Neuronal stem cell (in vitro differentiated cells): Measurements from ENCODE around the gene CSH1.

ENCODE experiments used
- DNase-seq: peaks from one replicate; pipeline ENCODE4 v3.0.0-alpha.2; 2013; ENCODE audit warnings: low spot score
- H2AFZ ChIP-seq: one replicate; pipeline ENCODE4 v1.6.1; 2013; ENCODE audit warnings: mild to moderate bottlenecking, low read length, inconsistent platforms
- H2AK5ac ChIP-seq: 2 replicates; pipeline ENCODE4 v1.6.1; 2013; ENCODE audit warnings: low read depth, mild to moderate bottlenecking, inconsistent platforms, low read length, moderate library complexity, mixed read lengths
- H2BK120ac ChIP-seq: 2 replicates; pipeline ENCODE4 v1.6.1; 2013; ENCODE audit warnings: low read depth, mild to moderate bottlenecking, inconsistent platforms, low read length, moderate library complexity, mixed read lengths
- H2BK12ac ChIP-seq: one replicate; pipeline ENCODE4 v1.6.1; 2013; ENCODE audit warnings: low read length, inconsistent platforms
- H2BK15ac ChIP-seq: 2 replicates; pipeline ENCODE4 v1.6.1; 2013; ENCODE audit warnings: mild to moderate bottlenecking, low read length, inconsistent platforms, mixed read lengths
- H2BK5ac ChIP-seq: one replicate; pipeline ENCODE4 v1.6.1; 2013; ENCODE audit warnings: inconsistent platforms, mild to moderate bottlenecking, low read length, moderate library complexity
- H3K14ac ChIP-seq: one replicate; pipeline ENCODE4 v1.6.1; 2013; ENCODE audit warnings: low read length, inconsistent platforms
- H3K18ac ChIP-seq: 2 replicates; pipeline ENCODE4 v1.6.1; 2013; ENCODE audit warnings: low read length, inconsistent platforms
- H3K23ac ChIP-seq: 2 replicates; pipeline ENCODE4 v1.6.1; 2013; ENCODE audit warnings: low read depth, mild to moderate bottlenecking, mixed read lengths, low read length, inconsistent platforms; ENCODE audit not compliant: poor library complexity
- H3K27ac ChIP-seq: replicated peaks from 3 replicates; pipeline ENCODE4 v1.5.1; 2013; ENCODE audit warnings: low read length, inconsistent platforms
- H3K27me3 ChIP-seq, 3 experiments: 2 replicates each; pipeline ENCODE4 v1.6.1; 2013; ENCODE audit warnings: low read length in 3 of 3, mild to moderate bottlenecking in 2 of 3, inconsistent platforms in 1 of 3, low read depth in 1 of 3, mixed read lengths in 1 of 3, moderate library complexity in 1 of 3; ENCODE audit not compliant: control insufficient read depth in 3 of 3, insufficient read depth in 3 of 3
- H3K36me3 ChIP-seq, 2 donors: replicated peaks in 1 of 2; 2 replicates each; pipeline ENCODE4 v1.6.1; 2013; ENCODE audit warnings: low read length in 2 of 2; ENCODE audit not compliant: control insufficient read depth in 2 of 2, insufficient read depth in 2 of 2
- H3K4ac ChIP-seq: 2 replicates; pipeline ENCODE4 v1.6.1; 2013; ENCODE audit warnings: inconsistent platforms, mild to moderate bottlenecking, low read length, moderate library complexity
- H3K4me1 ChIP-seq, 2 donors: 1 replicate in 1 of 2; 2 replicates in 1 of 2; pipeline ENCODE4 v1.6.1; 2013; ENCODE audit warnings: low read length in 2 of 2, low read depth in 1 of 2; ENCODE audit not compliant: control insufficient read depth in 2 of 2, insufficient read depth in 1 of 2
- H3K4me2 ChIP-seq: one replicate; pipeline ENCODE4 v1.6.1; 2013; ENCODE audit warnings: mild to moderate bottlenecking, low read length, inconsistent platforms; ENCODE audit not compliant: insufficient read depth, poor library complexity, severe bottlenecking
- H3K4me3 ChIP-seq, 2 donors: 2 replicates each; pipeline ENCODE4 v1.5.1; 2013; ENCODE audit warnings: low read length in 2 of 2, mild to moderate bottlenecking in 2 of 2, inconsistent platforms in 1 of 2, moderate library complexity in 1 of 2
- H3K79me1 ChIP-seq: one replicate; pipeline ENCODE4 v1.6.1; 2013; ENCODE audit warnings: low read depth, mild to moderate bottlenecking, inconsistent platforms, low read length, moderate library complexity
- H3K9ac ChIP-seq: one replicate; pipeline ENCODE4 v1.6.1; 2013; ENCODE audit warnings: mild to moderate bottlenecking, low read depth, low read length, inconsistent platforms; ENCODE audit not compliant: poor library complexity
- H3K9me3 ChIP-seq, 2 donors: replicated peaks in 1 of 2; 2 replicates each; pipeline versions ENCODE3 to v1.6.1; 2013; ENCODE audit warnings: low read length in 2 of 2, mild to moderate bottlenecking in 2 of 2, inconsistent platforms in 1 of 2, low read depth in 1 of 2, mixed read lengths in 1 of 2, moderate library complexity in 1 of 2; ENCODE audit not compliant: control insufficient read depth in 2 of 2, insufficient read depth in 1 of 2
- H4K8ac ChIP-seq: one replicate; pipeline ENCODE4 v1.6.1; 2013; ENCODE audit warnings: low read depth, mild to moderate bottlenecking, inconsistent platforms, low read length, moderate library complexity
- H4K91ac ChIP-seq: one replicate; pipeline ENCODE4 v1.6.1; 2013; ENCODE audit warnings: low read length, low read depth, mild to moderate bottlenecking, inconsistent platforms; ENCODE audit not compliant: poor library complexity
- WGBS, 2 donors: extraction: QIAGEN DNeasy Blood & Tissue Kit; methylation state at CpG; one replicate each; pipeline ENCODE4 v1.1.7; 2013; ENCODE audit warnings: missing lambda C conversion rate in 2 of 2, mixed read lengths in 1 of 2; ENCODE audit not compliant: insufficient read length in 2 of 2, insufficient replicate concordance in 1 of 2; ENCODE audit errors: extremely low coverage in 2 of 2; 5-methylcytosine and 5-hydroxymethylcytosine counted together

The CSH1 gene

GRCh38 chr17:63931981-63932561, 35.7 kb upstream of the CSH1 start, which contains the start of gene CD79B:
TSS of gene CD79B (minus strand) at chr17:63932331. CDS start at chr17:63932261, 70 bp downstream.
- H2BK120ac ChIP-seq: no peak within 1 kb of the TSS
- H2AK5ac ChIP-seq: peak within 1 kb of the TSS; percentile 91
- H3K9ac ChIP-seq: peak within 1 kb of the TSS; percentile 12
- no peak within 1 kb of the TSS for H3K4me3 ChIP-seq
- no peak within 1 kb of the TSS for H3K4me2 ChIP-seq
- H3K9me3 ChIP-seq: no peaks in the 10 kb centered on the region
- DNase-seq: no peak
- H2BK15ac ChIP-seq: peak within 1 kb of the TSS; percentile 59
- peak within 1 kb of the TSS; percentile 91 for H3K18ac ChIP-seq
- no peak within 1 kb of the TSS for H3K23ac ChIP-seq
- H4K8ac ChIP-seq: peak within 1 kb of the TSS; percentile 53
- H2BK12ac ChIP-seq: no peak within 1 kb of the TSS
- peak within 1 kb of the TSS; percentile 97 for H3K14ac ChIP-seq
- peaks cover 2 to 10% of the 10 kb centered on the region in 2 donors for H3K4me1 ChIP-seq
- H3K36me3 ChIP-seq: no peaks in the 10 kb centered on the region
- peak within 1 kb of the TSS; percentile 69 for H2AFZ ChIP-seq
- no peaks in the 10 kb centered on the region for H3K79me1 ChIP-seq
- no CpG with 5 or more reads among the region's 19 CpGs for WGBS, 2 donors
- H4K91ac ChIP-seq: peak within 1 kb of the TSS; percentile 97
- peak within 1 kb of the TSS; percentile 94 for H3K4ac ChIP-seq
- H2BK5ac ChIP-seq: peak within 1 kb of the TSS; percentile 85
- H3K27ac ChIP-seq: no peak within 1 kb of the TSS
- H3K27me3 ChIP-seq: peaks cover 0 to 7% (median 0%) of the 10 kb centered on the region in 3 experiments

- H4K91ac ChIP-seq: no peak overlapping the region
- H3K79me1 ChIP-seq: no peaks in the 10 kb centered on the region
- H3K18ac ChIP-seq: peak overlapping the region; percentile 91
- H2AK5ac ChIP-seq: peak overlapping the region; percentile 91
- no peak overlapping the region for H3K9ac ChIP-seq
- H2BK12ac ChIP-seq: no peak overlapping the region
- no peak overlapping the region for H3K4me3 ChIP-seq
- H4K8ac ChIP-seq: no peak overlapping the region
- peak overlapping the region; percentile 32 for H2BK15ac ChIP-seq
- peak overlapping the region; percentile 85 for H2BK5ac ChIP-seq
- H3K4me1 ChIP-seq: peaks cover 2 to 10% of the 10 kb centered on the region in 2 donors
- WGBS, 2 donors: no CpG with 5 or more reads among the region's 16 CpGs
- H3K27ac ChIP-seq: no peak overlapping the region
- no peak for DNase-seq
- no peak overlapping the region for H3K14ac ChIP-seq
- H2BK120ac ChIP-seq: no peak overlapping the region
- peaks cover 0 to 7% (median 0%) of the 10 kb centered on the region in 3 experiments for H3K27me3 ChIP-seq
- H3K9me3 ChIP-seq: no peaks in the 10 kb centered on the region
- H3K4me2 ChIP-seq: no peak overlapping the region
- H3K4ac ChIP-seq: no peak overlapping the region
- H3K36me3 ChIP-seq: no peaks in the 10 kb centered on the region
- peak overlapping the region; percentile 64 for H2AFZ ChIP-seq
- no peak overlapping the region for H3K23ac ChIP-seq
Observed at GRCh38 chr17:63930951-63931575, 34.7 kb upstream of the CSH1 start.

- Histone ChIP-seq H4K8ac (peak overlapping the region; percentile 82), H2BK15ac (peak overlapping the region; percentile 32), H2AK5ac (peak overlapping the region; percentile 91), H2BK12ac (peak overlapping the region; percentile 81), H3K9ac (no peak overlapping the region), H3K27me3 (peaks cover 0 to 7% (median 0%) of the 10 kb centered on the region in 3 experiments), H3K36me3 (no peaks in the 10 kb centered on the region), H3K4me1 (peaks cover 2 to 10% of the 10 kb centered on the region in 2 donors), H2BK120ac (no peak overlapping the region), H3K4ac (no peak overlapping the region), H3K79me1 (no peaks in the 10 kb centered on the region), H2AFZ (peak overlapping the region; percentile 64), H4K91ac (no peak overlapping the region), H3K9me3 (no peaks in the 10 kb centered on the region), H3K14ac (peak overlapping the region; percentile 38), H3K23ac (no peak overlapping the region), H3K18ac (peak overlapping the region; percentile 85), H2BK5ac (peak overlapping the region; percentile 66), H3K4me3 (no peak overlapping the region), H3K27ac (no peak overlapping the region), H3K4me2 (no peak overlapping the region)
- DNase-seq: no peak
- no CpG with 5 or more reads among the region's 24 CpGs for WGBS, 2 donors
Observed at GRCh38 chr17:63929860-63930766, 33.7 kb upstream of the CSH1 start.
